ENCODE measurements around the gene IFIT1B. TPM values are rescaled to one million over a fixed set of nuclear protein-coding genes. Genes with fewer than 3 reads are reported as not detected.
"Not testable (repeated sequence)": the region's sequence is repeated elsewhere in the genome, so short reads cannot be mapped to it uniquely, and the experiment has no call there.

IFIT1B gene
- not detected for total RNA-seq

- no peak within 1 kb of the TSS for H3K27ac ChIP-seq
- H3K36me3 ChIP-seq, result no peaks in the 10 kb centered on the region
- no peaks in the 10 kb centered on the region for H3K9me3 ChIP-seq
- 93 to 95% methylated on average over 5 of the region's 5 CpGs for WGBS, 2 donors
- no peaks in the 10 kb centered on the region for H3K27me3 ChIP-seq
- intact Hi-C loops (cut with DNase I), result no loop called here
- peaks cover 17 to 23% of the 10 kb centered on the region in 2 donors for H3K4me1 ChIP-seq
- no peak within 1 kb of the TSS for H3K4me3 ChIP-seq (replicated peaks in 1 of 3)
- TF ChIP-seq CTCF (IDR thresholded peaks at IDR 0.05), result no peak
- TF ChIP-seq POLR2A (IDR thresholded peaks at IDR 0.05), result no peak
- no peak for DNase-seq
Observed at GRCh38 chr10:89377705-89378637, at the start of gene IFIT1B. IFIT1B (plus strand) TSS chr10:89378056; CDS start chr10:89378136, 80 bp downstream.

- intact Hi-C loops (cut with DNase I), result no loop called here
Observed at GRCh38 chr10:89329151-89329550, 48.7 kb upstream of the IFIT1B start.

GRCh38 chr10:89330014-89330413, 47.8 kb upstream of the IFIT1B start:
- H3K36me3 ChIP-seq; H3K9me3 ChIP-seq; H3K27me3 ChIP-seq; intact Hi-C loops (cut with DNase I); H3K4me3 ChIP-seq (replicated peaks in 1 of 3); DNase-seq: not testable (repeated sequence)
- Histone ChIP-seq H3K27ac (peak overlapping the region in 1 of 3 donors; percentile 21), H3K4me1 (peaks cover 14 to 53% of the 10 kb centered on the region in 2 donors)
- 63 to 69% methylated on average over 3 of the region's 3 CpGs for WGBS, 2 donors

More at GRCh38 chr10:89329151-89329550, 48.7 kb upstream of the IFIT1B start:
- Histone ChIP-seq H3K27ac (peak overlapping the region in 1 of 3 donors; percentile 68), H3K9me3 (no peaks in the 10 kb centered on the region), H3K36me3 (no peaks in the 10 kb centered on the region), H3K27me3 (no peaks in the 10 kb centered on the region), H3K4me1 (peaks cover 14 to 53% of the 10 kb centered on the region in 2 donors), H3K4me3 (replicated peaks in 1 of 3) (no peak overlapping the region)
- TF ChIP-seq CTCF (IDR thresholded peaks at IDR 0.05) (no peak), POLR2A (IDR thresholded peaks at IDR 0.05) (no peak)
- no peak for DNase-seq
- 84 to 97% methylated on average over 2 of the region's 2 CpGs for WGBS, 2 donors

- Histone ChIP-seq H3K27me3 (no peaks in the 10 kb centered on the region), H3K4me1 (peaks cover 14 to 53% of the 10 kb centered on the region in 2 donors), H3K4me3 (replicated peaks in 1 of 3) (no peak overlapping the region), H3K9me3 (no peaks in the 10 kb centered on the region), H3K36me3 (no peaks in the 10 kb centered on the region), H3K27ac (peak overlapping the region in 2 of 3 donors; percentile 7 to 21)
- TF ChIP-seq POLR2A (IDR thresholded peaks at IDR 0.05), result no peak
- no peak for TF ChIP-seq CTCF (IDR thresholded peaks at IDR 0.05)
- intact Hi-C loops (cut with DNase I), result no loop called here
- DNase-seq, result no peak
Observed at GRCh38 chr10:89330537-89331212, 47.2 kb upstream of the IFIT1B start.

GRCh38 chr10:89331487-89332122, 46.3 kb upstream of the IFIT1B start:
- H3K36me3 ChIP-seq; H3K9me3 ChIP-seq; DNase-seq; intact Hi-C loops (cut with DNase I); H3K27me3 ChIP-seq: not testable (repeated sequence)
- 70 to 80% methylated on average over 14 of the region's 14 CpGs for WGBS, 2 donors
- peak overlapping the region; percentile 31 to 71 (median 60) for H3K27ac ChIP-seq
- peak overlapping the region in 1 of 3 donors; percentile 9 for H3K4me3 ChIP-seq (replicated peaks in 1 of 3)
- H3K4me1 ChIP-seq, result peaks cover 14 to 53% of the 10 kb centered on the region in 2 donors

Measured in thyroid gland (tissue), 4 donors.